GM19025 (cell line): ENCODE data around the gene CRISPLD2.

Experiments used
- ATAC-seq: cut with Tn5 transposase; IDR thresholded peaks from one replicate; pipeline ENCODE4 v1.9.1; 2021; ENCODE audit warnings: mild to moderate bottlenecking, low read depth, moderate library complexity; ENCODE audit not compliant: unreplicated experiment

The CRISPLD2 gene

GRCh38 chr16:84879569-84880487, 60.0 kb downstream of the CRISPLD2 start:
- no peak for ATAC-seq

GRCh38 chr16:84881702-84882521, 62.1 kb downstream of the CRISPLD2 start:
- no peak for ATAC-seq

- no peak for ATAC-seq
Observed at GRCh38 chr16:84883301-84883700, 63.5 kb downstream of the CRISPLD2 start.

GRCh38 chr16:84884246-84884595, 64.4 kb downstream of the CRISPLD2 start:
- ATAC-seq = no peak

GRCh38 chr16:84884596-84885341, 65.0 kb downstream of the CRISPLD2 start:
- ATAC-seq = no peak

- no peak for ATAC-seq
Observed at GRCh38 chr16:84885342-84885910, 65.6 kb downstream of the CRISPLD2 start.

GRCh38 chr16:84886497-84887090, 66.8 kb downstream of the CRISPLD2 start:
- ATAC-seq = no peak

- no peak for ATAC-seq
Observed at GRCh38 chr16:84887207-84887606, 67.4 kb downstream of the CRISPLD2 start.

GRCh38 chr16:84888450-84888849, 68.7 kb downstream of the CRISPLD2 start:
- ATAC-seq = no peak

GRCh38 chr16:84889066-84889465, 69.3 kb downstream of the CRISPLD2 start:
- no peak for ATAC-seq

- no peak for ATAC-seq
Observed at GRCh38 chr16:84890427-84890826, 70.6 kb downstream of the CRISPLD2 start.

- no peak for ATAC-seq
Observed at GRCh38 chr16:84891149-84891795, 71.5 kb downstream of the CRISPLD2 start.

- ATAC-seq = no peak
Observed at GRCh38 chr16:84892097-84892496, 72.3 kb downstream of the CRISPLD2 start.

GRCh38 chr16:84893467-84893848, 73.7 kb downstream of the CRISPLD2 start:
- peak; percentile 26 for ATAC-seq

GRCh38 chr16:84893849-84894599, 74.2 kb downstream of the CRISPLD2 start:
- ATAC-seq = peak; percentile 66

- no peak for ATAC-seq
Observed at GRCh38 chr16:84895016-84895415, 75.2 kb downstream of the CRISPLD2 start.

- ATAC-seq = no peak
Observed at GRCh38 chr16:84896847-84897246, 77.1 kb downstream of the CRISPLD2 start.

- no peak for ATAC-seq
Observed at GRCh38 chr16:84897911-84898377, 78.2 kb downstream of the CRISPLD2 start.

- ATAC-seq = no peak
Observed at GRCh38 chr16:84898447-84898846, 78.7 kb downstream of the CRISPLD2 start.
